SK-N-SH treated with all-trans-retinoic acid at 6 μM for 48 hours (cell line): ENCODE measurements around the gene MAGEC3.

Experiments used
- ATAC-seq: fragments of 200-7000 bp; cut with Tn5 transposase; 3 replicates; pipeline ENCODE4 v1.9.1; 2020; ENCODE audit warnings: mild to moderate bottlenecking, moderate library complexity
- BACH2 ChIP-seq: fragments of 250-450 bp; sonication (Bioruptor Pico); IDR thresholded peaks from 2 replicates; pipeline ENCODE4 v1.9.0; 2021; ENCODE audit warnings: mild to moderate bottlenecking, borderline replicate concordance
- CSDC2 ChIP-seq: fragments of 250-450 bp; sonication (Bioruptor Pico); IDR thresholded peaks from 2 replicates; pipeline ENCODE4 v1.5.0; 2020; ENCODE audit warnings: mild to moderate bottlenecking, moderate library complexity
- CSRNP3 ChIP-seq: fragments of 250-450 bp; sonication (Bioruptor Pico); IDR thresholded peaks from 2 replicates; pipeline ENCODE4 v1.5.1; 2021; ENCODE audit warnings: mild to moderate bottlenecking, moderate library complexity
- ESRRG ChIP-seq: fragments of 250-450 bp; sonication (Bioruptor Pico); IDR thresholded peaks from 2 replicates; pipeline ENCODE4 v1.6.1; 2021; ENCODE audit warnings: mild to moderate bottlenecking
- OSR1 ChIP-seq: fragments of 250-450 bp; sonication (Bioruptor Pico); IDR thresholded peaks from 2 replicates; pipeline ENCODE4 v1.8.0; 2022; ENCODE audit warnings: moderate library complexity, mild to moderate bottlenecking, inconsistent platforms
- POU6F1 ChIP-seq: fragments of 250-450 bp; sonication (Bioruptor Pico); IDR thresholded peaks from 2 replicates; pipeline ENCODE4 v1.8.0; 2021; ENCODE audit warnings: low read depth, mild to moderate bottlenecking, moderate library complexity, borderline replicate concordance
- RARB ChIP-seq: fragments of 250-450 bp; sonication (Bioruptor Pico); IDR thresholded peaks from 2 replicates; pipeline ENCODE4 v1.8.0; 2021; ENCODE audit warnings: mild to moderate bottlenecking, moderate library complexity
- SNAI2 ChIP-seq: fragments of 250-450 bp; sonication (Bioruptor Pico); IDR thresholded peaks from 2 replicates; pipeline ENCODE4 v1.5.0; 2020; ENCODE audit warnings: mild to moderate bottlenecking, moderate library complexity
- TCF4 ChIP-seq: fragments of 250-450 bp; sonication (Bioruptor Pico); IDR thresholded peaks from 2 replicates; pipeline ENCODE4 v1.8.0; 2021; ENCODE audit warnings: mild to moderate bottlenecking, moderate library complexity, borderline replicate concordance
- ZC3H10 ChIP-seq: fragments of 250-450 bp; sonication (Bioruptor Pico); IDR thresholded peaks from 2 replicates; pipeline ENCODE4 v1.5.1; 2021; ENCODE audit warnings: mild to moderate bottlenecking, moderate library complexity
- ZFP3 ChIP-seq: fragments of 250-450 bp; sonication (Bioruptor Pico); IDR thresholded peaks from 2 replicates; pipeline ENCODE4 v1.5.0; 2020; ENCODE audit warnings: mild to moderate bottlenecking, moderate library complexity
- ZFP30 ChIP-seq: fragments of 450-650 bp; formaldehyde crosslinking; IDR thresholded peaks from 2 replicates; pipeline ENCODE4 v1.5.0; 2022; ENCODE audit warnings: mild to moderate bottlenecking, moderate library complexity
- ZNF565 ChIP-seq: fragments of 450-650 bp; formaldehyde crosslinking; conservative IDR thresholded peaks from 2 replicates; pipeline ENCODE4 v1.5.0; 2020; ENCODE audit warnings: low read depth, mild to moderate bottlenecking, moderate library complexity
- ZNF70 ChIP-seq: fragments of 450-650 bp; formaldehyde crosslinking; IDR thresholded peaks from 2 replicates; pipeline ENCODE4 v1.5.0; 2020; ENCODE audit warnings: mild to moderate bottlenecking, moderate library complexity
- ZNF8 ChIP-seq: fragments of 450-650 bp; formaldehyde crosslinking; IDR thresholded peaks from 2 replicates; pipeline ENCODE4 v1.5.0; 2020; ENCODE audit warnings: mild to moderate bottlenecking, moderate library complexity
- TF ChIP-seq, protein P1 (sequence below): fragments of 250-450 bp; sonication (Bioruptor Pico); IDR thresholded peaks from 2 replicates; pipeline ENCODE4 v1.5.0; 2020; ENCODE audit warnings: mild to moderate bottlenecking, moderate library complexity
- TF ChIP-seq, protein P2 (sequence below): fragments of 250-450 bp; sonication (Bioruptor Pico); IDR thresholded peaks from 2 replicates; pipeline ENCODE4 v1.8.0; 2020; ENCODE audit warnings: mild to moderate bottlenecking, moderate library complexity, borderline replicate concordance
- TF ChIP-seq, protein P3 (sequence below): fragments of 250-450 bp; sonication (Bioruptor Pico); IDR thresholded peaks from 2 replicates; pipeline ENCODE4 v1.5.1; 2020; ENCODE audit warnings: low read depth, mild to moderate bottlenecking, moderate library complexity

MAGEC3 gene

GRCh38 chrX:141936080-141936479 lies 98.0 kb downstream of the MAGEC3 start:
- no peak for ATAC-seq
- TF ChIP-seq ZNF565 (CRISPR knock-in tag): no peak
- no peak for TF ChIP-seq OSR1 (CRISPR knock-in tag)
- TF ChIP-seq ZFP30 (CRISPR knock-in tag): no peak
- TF ChIP-seq, protein P1, sequence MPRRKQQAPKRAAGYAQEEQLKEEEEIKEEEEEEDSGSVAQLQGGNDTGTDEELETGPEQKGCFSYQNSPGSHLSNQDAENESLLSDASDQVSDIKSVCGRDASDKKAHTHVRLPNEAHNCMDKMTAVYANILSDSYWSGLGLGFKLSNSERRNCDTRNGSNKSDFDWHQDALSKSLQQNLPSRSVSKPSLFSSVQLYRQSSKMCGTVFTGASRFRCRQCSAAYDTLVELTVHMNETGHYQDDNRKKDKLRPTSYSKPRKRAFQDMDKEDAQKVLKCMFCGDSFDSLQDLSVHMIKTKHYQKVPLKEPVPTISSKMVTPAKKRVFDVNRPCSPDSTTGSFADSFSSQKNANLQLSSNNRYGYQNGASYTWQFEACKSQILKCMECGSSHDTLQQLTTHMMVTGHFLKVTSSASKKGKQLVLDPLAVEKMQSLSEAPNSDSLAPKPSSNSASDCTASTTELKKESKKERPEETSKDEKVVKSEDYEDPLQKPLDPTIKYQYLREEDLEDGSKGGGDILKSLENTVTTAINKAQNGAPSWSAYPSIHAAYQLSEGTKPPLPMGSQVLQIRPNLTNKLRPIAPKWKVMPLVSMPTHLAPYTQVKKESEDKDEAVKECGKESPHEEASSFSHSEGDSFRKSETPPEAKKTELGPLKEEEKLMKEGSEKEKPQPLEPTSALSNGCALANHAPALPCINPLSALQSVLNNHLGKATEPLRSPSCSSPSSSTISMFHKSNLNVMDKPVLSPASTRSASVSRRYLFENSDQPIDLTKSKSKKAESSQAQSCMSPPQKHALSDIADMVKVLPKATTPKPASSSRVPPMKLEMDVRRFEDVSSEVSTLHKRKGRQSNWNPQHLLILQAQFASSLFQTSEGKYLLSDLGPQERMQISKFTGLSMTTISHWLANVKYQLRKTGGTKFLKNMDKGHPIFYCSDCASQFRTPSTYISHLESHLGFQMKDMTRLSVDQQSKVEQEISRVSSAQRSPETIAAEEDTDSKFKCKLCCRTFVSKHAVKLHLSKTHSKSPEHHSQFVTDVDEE (CRISPR knock-in tag): no peak
- no peak for TF ChIP-seq CSRNP3 (CRISPR knock-in tag)
- no peak for TF ChIP-seq BACH2
- TF ChIP-seq, protein P2, sequence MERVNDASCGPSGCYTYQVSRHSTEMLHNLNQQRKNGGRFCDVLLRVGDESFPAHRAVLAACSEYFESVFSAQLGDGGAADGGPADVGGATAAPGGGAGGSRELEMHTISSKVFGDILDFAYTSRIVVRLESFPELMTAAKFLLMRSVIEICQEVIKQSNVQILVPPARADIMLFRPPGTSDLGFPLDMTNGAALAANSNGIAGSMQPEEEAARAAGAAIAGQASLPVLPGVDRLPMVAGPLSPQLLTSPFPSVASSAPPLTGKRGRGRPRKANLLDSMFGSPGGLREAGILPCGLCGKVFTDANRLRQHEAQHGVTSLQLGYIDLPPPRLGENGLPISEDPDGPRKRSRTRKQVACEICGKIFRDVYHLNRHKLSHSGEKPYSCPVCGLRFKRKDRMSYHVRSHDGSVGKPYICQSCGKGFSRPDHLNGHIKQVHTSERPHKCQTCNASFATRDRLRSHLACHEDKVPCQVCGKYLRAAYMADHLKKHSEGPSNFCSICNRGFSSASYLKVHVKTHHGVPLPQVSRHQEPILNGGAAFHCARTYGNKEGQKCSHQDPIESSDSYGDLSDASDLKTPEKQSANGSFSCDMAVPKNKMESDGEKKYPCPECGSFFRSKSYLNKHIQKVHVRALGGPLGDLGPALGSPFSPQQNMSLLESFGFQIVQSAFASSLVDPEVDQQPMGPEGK: no peak
- no peak for TF ChIP-seq RARB (CRISPR knock-in tag)
- TF ChIP-seq, protein P3, sequence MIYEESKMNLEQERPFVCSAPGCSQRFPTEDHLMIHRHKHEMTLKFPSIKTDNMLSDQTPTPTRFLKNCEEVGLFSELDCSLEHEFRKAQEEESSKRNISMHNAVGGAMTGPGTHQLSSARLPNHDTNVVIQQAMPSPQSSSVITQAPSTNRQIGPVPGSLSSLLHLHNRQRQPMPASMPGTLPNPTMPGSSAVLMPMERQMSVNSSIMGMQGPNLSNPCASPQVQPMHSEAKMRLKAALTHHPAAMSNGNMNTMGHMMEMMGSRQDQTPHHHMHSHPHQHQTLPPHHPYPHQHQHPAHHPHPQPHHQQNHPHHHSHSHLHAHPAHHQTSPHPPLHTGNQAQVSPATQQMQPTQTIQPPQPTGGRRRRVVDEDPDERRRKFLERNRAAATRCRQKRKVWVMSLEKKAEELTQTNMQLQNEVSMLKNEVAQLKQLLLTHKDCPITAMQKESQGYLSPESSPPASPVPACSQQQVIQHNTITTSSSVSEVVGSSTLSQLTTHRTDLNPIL: no peak
- no peak for TF ChIP-seq ZNF8
- TF ChIP-seq CSDC2: no peak

DNA sequence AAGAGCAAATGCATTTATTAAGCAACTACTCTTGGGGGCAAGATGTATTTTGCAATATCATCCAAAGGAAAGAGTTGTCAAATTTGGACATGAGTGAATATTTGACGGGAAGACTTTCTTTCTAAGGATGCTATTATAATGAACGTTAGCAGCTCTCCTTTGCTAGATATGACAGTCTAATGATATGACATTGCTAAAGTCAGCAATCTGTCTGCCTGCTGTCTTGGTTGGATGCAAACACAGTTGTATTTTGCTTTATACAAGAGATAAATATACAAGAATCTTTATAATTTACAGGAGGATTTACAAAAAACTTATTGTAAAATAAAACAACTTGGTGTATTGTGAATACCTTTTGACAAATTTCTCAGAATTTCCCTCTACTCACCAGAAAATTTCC lies 103.1 kb downstream of the MAGEC3 start:
- TF ChIP-seq ZFP3 (CRISPR knock-in tag) (no peak), ZNF8 (no peak), RARB (CRISPR knock-in tag) (no peak), SNAI2 (CRISPR knock-in tag) (no peak), ESRRG (CRISPR knock-in tag) (no peak), POU6F1 (no peak)

DNA sequence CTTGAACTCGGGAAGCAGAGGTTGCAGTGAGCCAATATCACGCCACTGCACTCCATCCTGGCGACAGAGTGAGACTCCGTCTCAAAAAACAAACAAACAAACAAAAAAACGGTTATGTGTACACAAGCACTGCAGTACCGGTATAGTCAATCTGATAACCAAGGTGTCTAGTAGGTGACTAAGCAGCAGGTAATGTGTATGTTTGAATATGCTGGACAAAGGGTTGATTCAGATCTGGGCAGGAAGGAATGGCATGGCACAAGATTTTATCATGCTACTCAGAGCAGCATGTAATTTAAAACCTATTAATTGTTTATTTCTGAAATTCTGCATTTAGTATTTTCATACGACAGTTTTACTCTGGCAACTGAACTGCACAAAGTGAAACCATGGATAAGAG lies 107.3 kb downstream of the MAGEC3 start:
- ATAC-seq: no peak
- TF ChIP-seq ZC3H10 (CRISPR knock-in tag) (no peak), SNAI2 (CRISPR knock-in tag) (no peak), RARB (CRISPR knock-in tag) (no peak), TCF4 (CRISPR knock-in tag) (no peak), ZNF8 (no peak)

More for the DNA sequence above, 103.1 kb downstream of the MAGEC3 start:
- ATAC-seq: no peak

DNA sequence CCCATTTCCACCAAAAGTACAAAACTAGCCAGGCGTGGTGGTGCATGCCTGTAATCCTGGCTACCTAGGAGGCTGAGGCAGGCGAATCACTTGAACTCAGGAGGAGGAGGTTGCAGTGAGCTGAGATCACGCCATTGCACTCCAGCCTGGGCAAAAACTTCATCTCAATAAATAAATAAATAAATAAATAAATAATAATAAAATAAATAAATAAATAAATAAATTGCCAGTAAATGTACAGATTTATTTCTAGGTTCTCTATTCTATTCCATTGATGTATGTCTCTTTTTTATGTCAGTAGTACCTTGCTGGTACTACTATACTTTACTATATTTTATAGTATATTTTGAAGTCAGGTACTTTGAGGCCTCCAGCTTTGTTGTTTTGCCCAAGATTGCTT lies 109.2 kb downstream of the MAGEC3 start:
- TF ChIP-seq RARB (CRISPR knock-in tag) (no peak), TCF4 (CRISPR knock-in tag) (no peak), ZNF70 (no peak), CSDC2 (no peak)
- TF ChIP-seq, protein P2: no peak
- ATAC-seq: no peak
